ENCODE data around the gene RERE. TPM values are rescaled to one million over a fixed set of nuclear protein-coding genes. Genes with fewer than 3 reads are reported as not detected.

Gene RERE
- total RNA-seq, 1 experiment from 2014 or later: 161 TPM

GRCh38 chr1:8422510-8423268 lies 394.8 kb downstream of the RERE start:
- Mint-ChIP-seq H3K9me3 (no peaks in the 10 kb centered on the region), H3K4me1 (peaks cover 25% of the 10 kb centered on the region), H3K27ac (peak overlapping the region; percentile 91), H3K27me3 (ENCODE audit: low read depth) (no peaks in the 10 kb centered on the region), H3K36me3 (no peaks in the 10 kb centered on the region), H3K4me3 (no peak overlapping the region)
- TF ChIP-seq ZNF263 (CRISPR knock-in tag; IDR thresholded peaks at IDR 0.05; ENCODE audit: low read depth) (no peak), SMAD4 (CRISPR knock-in tag; IDR thresholded peaks at IDR 0.05) (no peak), FOXP1 (CRISPR knock-in tag; IDR thresholded peaks at IDR 0.05; ENCODE audit: borderline replicate concordance) (no peak), ZNF232 (CRISPR knock-in tag; IDR thresholded peaks at IDR 0.05) (no peak), NR3C1 (CRISPR knock-in tag; conservative IDR thresholded peaks at IDR 0.05; ENCODE audit: low read depth) (no peak), EMX1 (CRISPR knock-in tag; IDR thresholded peaks at IDR 0.05) (no peak), ARID4B (CRISPR knock-in tag; IDR thresholded peaks at IDR 0.05; ENCODE audit: borderline replicate concordance) (no peak), NR2C2 (CRISPR knock-in tag; IDR thresholded peaks at IDR 0.05) (no peak), FOXJ3 (CRISPR knock-in tag; IDR thresholded peaks at IDR 0.05; ENCODE audit: borderline replicate concordance) (no peak), FOXP4 (CRISPR knock-in tag; IDR thresholded peaks at IDR 0.05) (no peak), NR1H2 (CRISPR knock-in tag; IDR thresholded peaks at IDR 0.05) (no peak)
- CTCF ChIA-PET: interaction anchor here (0.5 to 2.1 kb wide), 10 partner anchors 9 to 427 kb away, joined by 3 to 7 read pairs (median 4); no protein-coding TSS in a partner anchor
- POLR2A ChIA-PET: interaction anchor here (0.5 kb wide), 1 partner anchor 21 kb away, joined by 3 read pairs; no protein-coding TSS in a partner anchor
- DNase-seq (ENCODE audit: low spot score) (no peak), ATAC-seq (no peak)

- H3K27ac Mint-ChIP-seq: no peak overlapping the region
- DNase-seq (ENCODE audit: low spot score) (no peak), ATAC-seq (no peak)
- no peaks in the 10 kb centered on the region for H3K9me3 Mint-ChIP-seq
- no peaks in the 10 kb centered on the region for H3K36me3 Mint-ChIP-seq
- peaks cover 29% of the 10 kb centered on the region for H3K4me1 Mint-ChIP-seq
- H3K4me3 Mint-ChIP-seq: no peak overlapping the region
- ChIA-PET CTCF (interaction anchor here (1.0 to 2.1 kb wide), 3 partner anchors 10 to 304 kb away, joined by 3 to 7 read pairs (median 4); no protein-coding TSS in a partner anchor), POLR2A (no interaction called here)
- no peaks in the 10 kb centered on the region for H3K27me3 Mint-ChIP-seq (ENCODE audit: low read depth)
- TF ChIP-seq E2F1 (CRISPR knock-in tag; IDR thresholded peaks at IDR 0.05): no peak
- TF ChIP-seq ETV6 (CRISPR knock-in tag; IDR thresholded peaks at IDR 0.05): no peak
- no peak for TF ChIP-seq ZNF232 (CRISPR knock-in tag; IDR thresholded peaks at IDR 0.05)
- no peak for TF ChIP-seq ZSCAN18 (CRISPR knock-in tag; IDR thresholded peaks at IDR 0.05)
- TF ChIP-seq ATF6 (CRISPR knock-in tag; IDR thresholded peaks at IDR 0.05): no peak
- TF ChIP-seq IRF1 (CRISPR knock-in tag; IDR thresholded peaks at IDR 0.05): no peak
- TF ChIP-seq ERG (CRISPR knock-in tag; IDR thresholded peaks at IDR 0.05): no peak
- TF ChIP-seq IRF2 (CRISPR knock-in tag; IDR thresholded peaks at IDR 0.05; ENCODE audit: borderline replicate concordance, low read depth): no peak
- TF ChIP-seq E2F5 (CRISPR knock-in tag; IDR thresholded peaks at IDR 0.05): no peak
- no peak for TF ChIP-seq FOXK1 (CRISPR knock-in tag; IDR thresholded peaks at IDR 0.05)
Observed at GRCh38 chr1:8421721-8422120, 395.7 kb downstream of the RERE start.

All from WTC11 (cell line).